Neural progenitor cell (in vitro differentiated cells): ENCODE data around the gene NDUFAF5. TPM values are rescaled to one million over a fixed set of nuclear protein-coding genes. Genes with fewer than 3 reads are reported as not detected.

Experiments used
- DNase-seq: peaks from one replicate; pipeline ENCODE4 v3.0.0-alpha.2; 2016; ENCODE audit warnings: low spot score
- H2AFZ ChIP-seq: fragments of 200-600 bp; sonication (generic); replicated peaks from 2 replicates; pipeline ENCODE4 v1.6.1; 2016; ENCODE audit warnings: antibody characterized with exemption
- H3F3A ChIP-seq: fragments of 200-600 bp; sonication (generic); 2 replicates; pipeline ENCODE4 v1.6.1; 2016; ENCODE audit warnings: antibody characterized with exemption, low read depth
- H3K27ac ChIP-seq: fragments of 200-600 bp; sonication (generic); 2 replicates; pipeline ENCODE4 v1.5.1; 2016; ENCODE audit warnings: mild to moderate bottlenecking
- H3K27me3 ChIP-seq: fragments of 200-600 bp; sonication (generic); 2 replicates; pipeline ENCODE4 v1.6.1; 2016; ENCODE audit warnings: mild to moderate bottlenecking, moderate library complexity
- H3K36me3 ChIP-seq: fragments of 200-600 bp; sonication (generic); 2 replicates; pipeline ENCODE4 v1.5.1; 2016
- H3K4me1 ChIP-seq: fragments of 200-600 bp; sonication (generic); 2 replicates; pipeline ENCODE4 v1.6.1; 2016; ENCODE audit warnings: mixed run types
- H3K4me2 ChIP-seq: fragments of 200-600 bp; sonication (generic); 2 replicates; pipeline ENCODE4 v1.6.1; 2016
- H3K4me3 ChIP-seq: fragments of 200-600 bp; sonication (generic); 2 replicates; pipeline ENCODE4 v1.5.1; 2016
- H3K79me2 ChIP-seq: fragments of 200-600 bp; sonication (generic); 2 replicates; pipeline ENCODE4 v1.6.1; 2016; ENCODE audit warnings: low read depth
- H3K9ac ChIP-seq: fragments of 200-600 bp; sonication (generic); 2 replicates; pipeline ENCODE4 v1.6.1; 2016
- H3K9me3 ChIP-seq: fragments of 200-600 bp; sonication (generic); 2 replicates; pipeline ENCODE4 v1.5.1; 2016; ENCODE audit warnings: low read depth
- H4K20me1 ChIP-seq: fragments of 200-600 bp; sonication (generic); 2 replicates; pipeline ENCODE4 v1.6.1; 2016; ENCODE audit warnings: low read depth
- H3K27ac Mint-ChIP-seq: 3 replicates; pipeline ENCODE4 v1.8.0; 2021; ENCODE audit warnings: mixed read lengths
- H3K27me3 Mint-ChIP-seq: 2 replicates; pipeline ENCODE4 v1.8.0; 2022; ENCODE audit warnings: low read depth, mild to moderate bottlenecking, inconsistent platforms, moderate library complexity, mixed read lengths; ENCODE audit not compliant: insufficient read depth
- H3K36me3 Mint-ChIP-seq: 3 replicates; pipeline ENCODE4 v1.8.0; 2021; ENCODE audit warnings: mixed read lengths
- H3K4me1 Mint-ChIP-seq: 3 replicates; pipeline ENCODE4 v1.8.0; 2021; ENCODE audit warnings: mixed read lengths
- H3K4me3 Mint-ChIP-seq: 3 replicates; pipeline ENCODE4 v1.8.0; 2021; ENCODE audit warnings: mild to moderate bottlenecking, moderate library complexity, mixed read lengths
- H3K9me3 Mint-ChIP-seq: 3 replicates; pipeline ENCODE4 v1.8.0; 2020; ENCODE audit warnings: mixed read lengths
- EZH2 ChIP-seq: fragments of 200-600 bp; sonication (generic); IDR thresholded peaks from 2 replicates; pipeline ENCODE4 v1.6.1; 2017; ENCODE audit warnings: antibody characterized with exemption, mild to moderate bottlenecking, moderate library complexity
- EZH2phosphoT487 ChIP-seq: fragments of 200-600 bp; sonication (generic); IDR thresholded peaks from 2 replicates; pipeline ENCODE4 v1.6.1; 2017; ENCODE audit warnings: antibody characterized with exemption
- total RNA-seq: library from RNA; depleted of rRNA; stranded (reverse); fragments of >200 nt; gene quantifications from 2 replicates; pipeline ENCODE4 v1.2.3, GENCODE V29; 2015; ENCODE audit warnings: low replicate concordance
- TF ChIP-seq, protein P1 (sequence below): fragments of 200-600 bp; sonication (generic); IDR thresholded peaks from 2 replicates; pipeline ENCODE4 v1.5.1; 2017; ENCODE audit warnings: antibody characterized with exemption, mild to moderate bottlenecking

NDUFAF5 gene
- total RNA-seq, 1 donor from 2014 or later: 16.9 TPM

DNA sequence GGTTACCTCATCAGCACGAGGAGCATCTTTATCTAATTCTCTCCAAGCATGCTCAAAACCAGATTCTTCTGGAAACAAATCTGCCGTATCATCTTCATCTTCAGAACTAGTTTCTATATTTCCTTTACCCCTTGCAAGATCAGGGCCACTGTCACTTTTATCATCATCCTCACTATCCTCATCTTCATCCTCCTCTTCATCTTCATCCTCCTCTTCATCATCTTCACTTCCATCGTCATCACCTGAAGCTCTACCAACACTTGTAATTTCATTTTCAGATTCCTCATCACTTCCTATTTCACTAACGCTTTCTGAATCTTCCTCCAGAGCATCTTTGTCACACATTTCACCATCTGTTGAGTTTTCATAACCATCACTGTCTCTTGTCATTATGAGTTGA is 9.0 kb upstream of the NDUFAF5 start:
- H3K36me3 Mint-ChIP-seq: peaks cover 25% of the 10 kb centered on the region
- H3K4me1 ChIP-seq: no peaks in the 10 kb centered on the region
- H3K27ac Mint-ChIP-seq: no peak overlapping the region

GRCh38 chr20:13777171-13777601 is 7.6 kb upstream of the NDUFAF5 start:
- no peaks in the 10 kb centered on the region for H3K9me3 ChIP-seq
- Mint-ChIP-seq H3K4me3 (no peak overlapping the region), H3K4me1 (no peaks in the 10 kb centered on the region), H3K27me3 (no peaks in the 10 kb centered on the region), H3K9me3 (no peaks in the 10 kb centered on the region), H3K36me3 (peaks cover 24% of the 10 kb centered on the region), H3K27ac (no peak overlapping the region)
- H4K20me1 ChIP-seq: no peaks in the 10 kb centered on the region
- H3K79me2 ChIP-seq: peaks cover 41% of the 10 kb centered on the region
- H3K4me3 ChIP-seq: no peak overlapping the region
- TF ChIP-seq EZH2phosphoT487: no peak
- TF ChIP-seq, protein P1, sequence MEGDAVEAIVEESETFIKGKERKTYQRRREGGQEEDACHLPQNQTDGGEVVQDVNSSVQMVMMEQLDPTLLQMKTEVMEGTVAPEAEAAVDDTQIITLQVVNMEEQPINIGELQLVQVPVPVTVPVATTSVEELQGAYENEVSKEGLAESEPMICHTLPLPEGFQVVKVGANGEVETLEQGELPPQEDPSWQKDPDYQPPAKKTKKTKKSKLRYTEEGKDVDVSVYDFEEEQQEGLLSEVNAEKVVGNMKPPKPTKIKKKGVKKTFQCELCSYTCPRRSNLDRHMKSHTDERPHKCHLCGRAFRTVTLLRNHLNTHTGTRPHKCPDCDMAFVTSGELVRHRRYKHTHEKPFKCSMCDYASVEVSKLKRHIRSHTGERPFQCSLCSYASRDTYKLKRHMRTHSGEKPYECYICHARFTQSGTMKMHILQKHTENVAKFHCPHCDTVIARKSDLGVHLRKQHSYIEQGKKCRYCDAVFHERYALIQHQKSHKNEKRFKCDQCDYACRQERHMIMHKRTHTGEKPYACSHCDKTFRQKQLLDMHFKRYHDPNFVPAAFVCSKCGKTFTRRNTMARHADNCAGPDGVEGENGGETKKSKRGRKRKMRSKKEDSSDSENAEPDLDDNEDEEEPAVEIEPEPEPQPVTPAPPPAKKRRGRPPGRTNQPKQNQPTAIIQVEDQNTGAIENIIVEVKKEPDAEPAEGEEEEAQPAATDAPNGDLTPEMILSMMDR: no peak
- no peak for TF ChIP-seq EZH2
- H3K27me3 ChIP-seq: no peaks in the 10 kb centered on the region
- no peaks in the 10 kb centered on the region for H3F3A ChIP-seq
- H3K9ac ChIP-seq: no peak overlapping the region
- DNase-seq: no peak
- no peak overlapping the region for H3K27ac ChIP-seq
- H2AFZ ChIP-seq: no peak overlapping the region
- H3K36me3 ChIP-seq: peaks cover 28% of the 10 kb centered on the region
- no peak overlapping the region for H3K4me2 ChIP-seq
- no peaks in the 10 kb centered on the region for H3K4me1 ChIP-seq

More for the DNA sequence above, 9.0 kb upstream of the NDUFAF5 start:
- Histone ChIP-seq H3K4me3 (no peak overlapping the region), H3K9ac (no peak overlapping the region), H3K79me2 (peaks cover 30% of the 10 kb centered on the region), H3F3A (no peaks in the 10 kb centered on the region), H3K9me3 (no peaks in the 10 kb centered on the region), H3K27me3 (no peaks in the 10 kb centered on the region), H3K4me2 (no peak overlapping the region), H2AFZ (no peak overlapping the region), H3K27ac (no peak overlapping the region), H4K20me1 (no peaks in the 10 kb centered on the region), H3K36me3 (peaks cover 38% of the 10 kb centered on the region)
- Mint-ChIP-seq H3K27me3 (no peaks in the 10 kb centered on the region), H3K9me3 (no peaks in the 10 kb centered on the region), H3K4me1 (no peaks in the 10 kb centered on the region), H3K4me3 (no peak overlapping the region)
- no peak for DNase-seq
- TF ChIP-seq EZH2phosphoT487: no peak
- TF ChIP-seq, protein P1: no peak
- TF ChIP-seq EZH2: no peak

DNA sequence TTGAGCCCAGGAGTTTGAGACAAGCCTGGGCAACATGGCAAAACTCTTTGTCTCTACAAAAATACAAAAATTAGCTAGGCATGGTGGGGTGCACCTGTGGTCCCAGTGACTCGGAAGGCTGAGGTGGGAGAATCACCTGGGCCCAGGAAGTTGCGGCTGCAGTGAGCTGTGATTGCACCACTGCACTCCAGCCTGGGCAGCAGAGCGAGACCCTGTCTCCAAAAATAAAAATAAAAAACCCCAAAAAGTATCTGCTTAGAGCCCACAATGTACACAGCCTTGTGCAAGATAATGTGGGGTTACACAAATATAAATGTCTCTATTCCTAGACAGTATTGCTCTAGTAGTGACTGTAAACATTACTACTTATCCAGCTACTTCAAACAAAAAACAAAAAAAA is 6.0 kb upstream of the NDUFAF5 start:
- TF ChIP-seq, protein P1: no peak
- TF ChIP-seq EZH2 (no peak), EZH2phosphoT487 (no peak)
- DNase-seq: no peak
- H3F3A ChIP-seq: no peaks in the 10 kb centered on the region
- H3K27me3 Mint-ChIP-seq: no peaks in the 10 kb centered on the region
- H3K36me3 Mint-ChIP-seq: peaks cover 31% of the 10 kb centered on the region
- peaks cover 6% of the 10 kb centered on the region for H3K4me1 Mint-ChIP-seq
- no peak overlapping the region for H3K9ac ChIP-seq
- peaks cover 23% of the 10 kb centered on the region for H3K36me3 ChIP-seq
- H3K27ac ChIP-seq: no peak overlapping the region
- H3K4me3 Mint-ChIP-seq: no peak overlapping the region
- peaks cover 58% of the 10 kb centered on the region for H3K79me2 ChIP-seq
- no peak overlapping the region for H3K4me3 ChIP-seq
- H3K27ac Mint-ChIP-seq: no peak overlapping the region
- H3K9me3 Mint-ChIP-seq: no peaks in the 10 kb centered on the region
- no peak overlapping the region for H2AFZ ChIP-seq
- no peak overlapping the region for H3K4me2 ChIP-seq
- peaks cover 5% of the 10 kb centered on the region for H3K4me1 ChIP-seq
- no peaks in the 10 kb centered on the region for H4K20me1 ChIP-seq
- H3K9me3 ChIP-seq: no peaks in the 10 kb centered on the region
- no peaks in the 10 kb centered on the region for H3K27me3 ChIP-seq
